ENCODE results near the gene ANTKMT.

DNA sequence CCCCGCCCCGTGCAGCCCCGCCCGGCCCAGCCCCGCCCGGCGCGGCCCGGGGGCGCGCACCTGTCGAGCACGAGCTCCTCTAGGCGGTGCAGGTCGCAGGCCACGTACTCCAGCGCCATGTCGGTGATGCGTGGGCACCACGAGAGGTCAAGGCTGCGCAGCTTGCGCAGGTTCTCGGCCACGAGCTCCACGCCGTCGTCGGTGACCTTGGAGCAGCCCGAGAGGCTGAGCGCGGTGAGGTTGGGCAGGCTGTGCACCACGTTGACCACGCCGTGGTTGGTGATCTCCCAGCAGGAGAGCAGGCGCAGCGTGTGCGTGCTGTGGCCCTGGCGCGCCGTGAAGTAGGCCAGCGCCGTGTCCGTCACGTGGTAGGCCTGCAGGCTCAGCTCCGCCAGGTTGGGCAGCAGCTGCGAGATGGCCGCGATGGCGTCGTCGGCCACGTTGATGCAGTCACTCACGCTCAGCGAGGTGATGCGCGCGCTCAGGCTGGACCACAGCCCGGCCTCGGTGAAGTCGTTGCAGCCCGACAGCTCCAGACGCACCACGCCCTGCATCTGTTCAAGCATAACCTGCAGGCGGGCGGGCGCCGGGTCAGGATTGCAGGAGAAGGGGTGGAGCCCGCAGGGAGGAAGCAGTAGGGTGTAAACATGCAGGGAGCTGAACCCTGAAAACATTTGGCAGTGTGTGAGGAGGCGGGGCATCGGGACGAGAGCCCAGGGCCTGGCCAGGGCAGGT, 25.4 kb upstream of the ANTKMT start:
- TF ChIP-seq, protein P1, sequence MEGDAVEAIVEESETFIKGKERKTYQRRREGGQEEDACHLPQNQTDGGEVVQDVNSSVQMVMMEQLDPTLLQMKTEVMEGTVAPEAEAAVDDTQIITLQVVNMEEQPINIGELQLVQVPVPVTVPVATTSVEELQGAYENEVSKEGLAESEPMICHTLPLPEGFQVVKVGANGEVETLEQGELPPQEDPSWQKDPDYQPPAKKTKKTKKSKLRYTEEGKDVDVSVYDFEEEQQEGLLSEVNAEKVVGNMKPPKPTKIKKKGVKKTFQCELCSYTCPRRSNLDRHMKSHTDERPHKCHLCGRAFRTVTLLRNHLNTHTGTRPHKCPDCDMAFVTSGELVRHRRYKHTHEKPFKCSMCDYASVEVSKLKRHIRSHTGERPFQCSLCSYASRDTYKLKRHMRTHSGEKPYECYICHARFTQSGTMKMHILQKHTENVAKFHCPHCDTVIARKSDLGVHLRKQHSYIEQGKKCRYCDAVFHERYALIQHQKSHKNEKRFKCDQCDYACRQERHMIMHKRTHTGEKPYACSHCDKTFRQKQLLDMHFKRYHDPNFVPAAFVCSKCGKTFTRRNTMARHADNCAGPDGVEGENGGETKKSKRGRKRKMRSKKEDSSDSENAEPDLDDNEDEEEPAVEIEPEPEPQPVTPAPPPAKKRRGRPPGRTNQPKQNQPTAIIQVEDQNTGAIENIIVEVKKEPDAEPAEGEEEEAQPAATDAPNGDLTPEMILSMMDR (IDR thresholded peaks at IDR 0.05): no peak
- TF ChIP-seq POLR2AphosphoS5 (IDR thresholded peaks at IDR 0.05) (no peak), EP300 (IDR thresholded peaks at IDR 0.05) (no peak)
